GM12878 (cell line): ENCODE data around the gene TFRC.
"Not testable (repeated sequence)": the region's sequence is repeated elsewhere in the genome, so short reads cannot be mapped to it uniquely, and the experiment has no call there.

ENCODE experiments used
- JUND ChIP-seq: IDR thresholded peaks from 2 replicates; pipeline ENCODE4 v1.6.1; 2012; ENCODE audit warnings: low read depth, mild to moderate bottlenecking, low read length, improper control_type of control experiment, moderate library complexity
- NR2C2 ChIP-seq: IDR thresholded peaks from 2 replicates; pipeline ENCODE4 v1.6.1; 2011; ENCODE audit warnings: borderline replicate concordance, low read depth; ENCODE audit not compliant: control insufficient read depth, insufficient read length
- POLR2A ChIP-seq: IDR thresholded peaks from 2 replicates; pipeline ENCODE4 v1.6.1; 2011; ENCODE audit warnings: low read depth, mild to moderate bottlenecking, low read length
- RFX5 ChIP-seq: IDR thresholded peaks from 2 replicates; pipeline ENCODE4 v1.6.1; 2011; ENCODE audit warnings: low read depth, low read length, improper control_type of control experiment
- SIN3A ChIP-seq: IDR thresholded peaks from 2 replicates; pipeline ENCODE4 v1.6.1; 2012; ENCODE audit warnings: low read depth, low read length, improper control_type of control experiment
- ZNF24 ChIP-seq: fragments of 450-650 bp; IDR thresholded peaks from 2 replicates; pipeline ENCODE4 v1.6.1; 2017; ENCODE audit warnings: antibody characterized with exemption, mild to moderate bottlenecking
- TF ChIP-seq, protein P1 (sequence below): IDR thresholded peaks from 2 replicates; pipeline ENCODE4 v1.6.1; 2012; ENCODE audit warnings: mild to moderate bottlenecking, low read depth, low read length
- TF ChIP-seq, protein P2 (sequence below): IDR thresholded peaks from 2 replicates; pipeline ENCODE4 v1.6.1; 2011; ENCODE audit warnings: low read depth, mild to moderate bottlenecking, low read length, moderate library complexity, borderline replicate concordance; ENCODE audit errors: extremely low read depth

DNA sequence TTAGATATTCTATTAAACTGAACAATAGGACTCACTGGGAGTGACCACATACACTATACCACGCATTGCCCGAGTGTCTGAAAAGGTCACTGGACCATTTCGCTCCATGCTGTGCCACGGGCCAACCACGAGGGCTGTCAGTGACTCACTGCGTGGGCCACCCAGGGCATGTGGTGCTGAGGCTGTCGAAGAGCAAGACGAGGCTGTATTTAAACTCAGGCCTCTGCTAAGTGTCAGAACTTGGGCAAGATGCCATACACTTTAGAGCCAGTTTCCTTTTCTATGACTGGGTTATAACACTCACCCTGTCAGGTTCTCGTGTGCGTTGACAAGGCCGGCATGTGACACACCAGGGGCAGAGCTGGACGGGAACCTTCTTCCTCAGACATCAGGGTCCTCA is 62.3 kb downstream of the TFRC start:
- TF ChIP-seq, protein P1, sequence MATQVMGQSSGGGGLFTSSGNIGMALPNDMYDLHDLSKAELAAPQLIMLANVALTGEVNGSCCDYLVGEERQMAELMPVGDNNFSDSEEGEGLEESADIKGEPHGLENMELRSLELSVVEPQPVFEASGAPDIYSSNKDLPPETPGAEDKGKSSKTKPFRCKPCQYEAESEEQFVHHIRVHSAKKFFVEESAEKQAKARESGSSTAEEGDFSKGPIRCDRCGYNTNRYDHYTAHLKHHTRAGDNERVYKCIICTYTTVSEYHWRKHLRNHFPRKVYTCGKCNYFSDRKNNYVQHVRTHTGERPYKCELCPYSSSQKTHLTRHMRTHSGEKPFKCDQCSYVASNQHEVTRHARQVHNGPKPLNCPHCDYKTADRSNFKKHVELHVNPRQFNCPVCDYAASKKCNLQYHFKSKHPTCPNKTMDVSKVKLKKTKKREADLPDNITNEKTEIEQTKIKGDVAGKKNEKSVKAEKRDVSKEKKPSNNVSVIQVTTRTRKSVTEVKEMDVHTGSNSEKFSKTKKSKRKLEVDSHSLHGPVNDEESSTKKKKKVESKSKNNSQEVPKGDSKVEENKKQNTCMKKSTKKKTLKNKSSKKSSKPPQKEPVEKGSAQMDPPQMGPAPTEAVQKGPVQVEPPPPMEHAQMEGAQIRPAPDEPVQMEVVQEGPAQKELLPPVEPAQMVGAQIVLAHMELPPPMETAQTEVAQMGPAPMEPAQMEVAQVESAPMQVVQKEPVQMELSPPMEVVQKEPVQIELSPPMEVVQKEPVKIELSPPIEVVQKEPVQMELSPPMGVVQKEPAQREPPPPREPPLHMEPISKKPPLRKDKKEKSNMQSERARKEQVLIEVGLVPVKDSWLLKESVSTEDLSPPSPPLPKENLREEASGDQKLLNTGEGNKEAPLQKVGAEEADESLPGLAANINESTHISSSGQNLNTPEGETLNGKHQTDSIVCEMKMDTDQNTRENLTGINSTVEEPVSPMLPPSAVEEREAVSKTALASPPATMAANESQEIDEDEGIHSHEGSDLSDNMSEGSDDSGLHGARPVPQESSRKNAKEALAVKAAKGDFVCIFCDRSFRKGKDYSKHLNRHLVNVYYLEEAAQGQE, result not testable (repeated sequence)
- TF ChIP-seq JUND, POLR2A, NR2C2, ZNF24, SIN3A, RFX5: not testable (repeated sequence)
- TF ChIP-seq, protein P2, sequence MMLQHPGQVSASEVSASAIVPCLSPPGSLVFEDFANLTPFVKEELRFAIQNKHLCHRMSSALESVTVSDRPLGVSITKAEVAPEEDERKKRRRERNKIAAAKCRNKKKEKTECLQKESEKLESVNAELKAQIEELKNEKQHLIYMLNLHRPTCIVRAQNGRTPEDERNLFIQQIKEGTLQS, result not testable (repeated sequence)
